GM21360 (cell line): ENCODE measurements around the gene ALPG.
"Not testable (repeated sequence)": the region's sequence is repeated elsewhere in the genome, so short reads cannot be mapped to it uniquely, and the experiment has no call there.

ENCODE experiments used
- ATAC-seq: cut with Tn5 transposase; IDR thresholded peaks from one replicate; pipeline ENCODE4 v1.9.1; 2021; ENCODE audit warnings: mild to moderate bottlenecking, moderate library complexity; ENCODE audit not compliant: unreplicated experiment

Gene ALPG

DNA sequence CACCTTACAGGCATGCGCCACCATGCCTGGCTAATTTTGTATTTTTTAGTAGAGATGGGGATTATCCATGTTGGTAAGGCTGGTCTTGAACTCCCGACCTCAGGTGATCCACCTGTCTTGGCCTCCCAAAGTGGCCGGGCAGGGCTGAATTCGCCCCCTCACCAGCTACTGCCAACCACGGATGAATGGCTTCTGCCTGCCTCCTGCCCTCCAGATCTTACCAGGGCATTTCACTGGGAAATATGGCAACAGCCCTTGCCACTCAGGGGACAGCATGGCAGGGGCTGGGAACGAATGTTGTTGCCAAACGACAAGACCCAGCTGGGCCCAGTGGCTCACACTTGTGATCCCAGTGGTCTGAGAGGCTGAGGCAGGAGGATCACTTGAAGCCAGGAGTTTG lies 29.9 kb upstream of the ALPG start:
- ATAC-seq: no peak

- no peak for ATAC-seq
Measured at GRCh38 chr2:232377319-232377718, 29.3 kb upstream of the ALPG start.

- ATAC-seq: no peak
Measured at GRCh38 chr2:232377841-232378734, 28.6 kb upstream of the ALPG start.

DNA sequence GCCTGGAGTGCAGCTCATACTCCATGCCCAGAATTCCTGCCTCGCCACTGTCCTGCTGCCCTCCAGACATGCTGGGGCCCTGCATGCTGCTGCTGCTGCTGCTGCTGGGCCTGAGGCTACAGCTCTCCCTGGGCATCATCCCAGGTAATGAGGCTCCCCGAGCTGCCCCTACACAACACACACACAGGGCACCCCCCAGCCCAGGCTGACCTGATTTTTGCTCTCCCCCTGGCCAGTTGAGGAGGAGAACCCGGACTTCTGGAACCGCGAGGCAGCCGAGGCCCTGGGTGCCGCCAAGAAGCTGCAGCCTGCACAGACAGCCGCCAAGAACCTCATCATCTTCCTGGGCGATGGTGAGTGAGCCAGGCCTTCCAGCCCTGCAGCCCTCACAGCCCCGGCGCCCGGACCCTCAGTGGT lies 27.9 kb upstream of the ALPG start, which contains the start of gene ALPP:
ALPP (plus strand) TSS at position 17 of the 417 bp plus-strand sequence; CDS start at position 69, 52 bp downstream.
- not testable (repeated sequence) for ATAC-seq

GRCh38 chr2:232379610-232380590 lies 26.7 kb upstream of the ALPG start:
- ATAC-seq: not testable (repeated sequence)

DNA sequence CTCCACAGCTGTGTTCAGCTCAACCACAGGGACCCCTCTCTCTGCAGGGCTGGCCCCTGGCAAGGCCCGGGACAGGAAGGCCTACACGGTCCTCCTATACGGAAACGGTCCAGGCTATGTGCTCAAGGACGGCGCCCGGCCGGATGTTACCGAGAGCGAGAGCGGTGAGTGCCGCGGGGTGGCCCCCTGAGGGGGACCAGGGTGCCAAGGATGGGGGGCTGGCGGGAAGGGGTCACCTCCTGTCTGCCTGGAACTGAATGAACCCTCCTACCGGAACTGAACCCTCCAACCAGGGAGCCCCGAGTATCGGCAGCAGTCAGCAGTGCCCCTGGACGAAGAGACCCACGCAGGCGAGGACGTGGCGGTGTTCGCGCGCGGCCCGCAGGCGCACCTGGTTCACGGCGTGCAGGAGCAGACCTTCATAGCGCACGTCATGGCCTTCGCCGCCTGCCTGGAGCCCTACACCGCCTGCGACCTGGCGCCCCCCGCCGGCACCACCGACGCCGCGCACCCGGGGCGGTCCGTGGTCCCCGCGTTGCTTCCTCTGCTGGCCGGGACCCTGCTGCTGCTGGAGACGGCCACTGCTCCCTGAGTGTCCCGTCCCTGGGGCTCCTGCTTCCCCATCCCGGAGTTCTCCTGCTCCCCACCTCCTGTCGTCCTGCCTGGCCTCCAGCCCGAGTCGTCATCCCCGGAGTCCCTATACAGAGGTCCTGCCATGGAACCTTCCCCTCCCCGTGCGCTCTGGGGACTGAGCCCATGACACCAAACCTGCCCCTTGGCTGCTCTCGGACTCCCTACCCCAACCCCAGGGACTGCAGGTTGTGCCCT lies 25.2 kb upstream of the ALPG start:
- ATAC-seq: not testable (repeated sequence)

DNA sequence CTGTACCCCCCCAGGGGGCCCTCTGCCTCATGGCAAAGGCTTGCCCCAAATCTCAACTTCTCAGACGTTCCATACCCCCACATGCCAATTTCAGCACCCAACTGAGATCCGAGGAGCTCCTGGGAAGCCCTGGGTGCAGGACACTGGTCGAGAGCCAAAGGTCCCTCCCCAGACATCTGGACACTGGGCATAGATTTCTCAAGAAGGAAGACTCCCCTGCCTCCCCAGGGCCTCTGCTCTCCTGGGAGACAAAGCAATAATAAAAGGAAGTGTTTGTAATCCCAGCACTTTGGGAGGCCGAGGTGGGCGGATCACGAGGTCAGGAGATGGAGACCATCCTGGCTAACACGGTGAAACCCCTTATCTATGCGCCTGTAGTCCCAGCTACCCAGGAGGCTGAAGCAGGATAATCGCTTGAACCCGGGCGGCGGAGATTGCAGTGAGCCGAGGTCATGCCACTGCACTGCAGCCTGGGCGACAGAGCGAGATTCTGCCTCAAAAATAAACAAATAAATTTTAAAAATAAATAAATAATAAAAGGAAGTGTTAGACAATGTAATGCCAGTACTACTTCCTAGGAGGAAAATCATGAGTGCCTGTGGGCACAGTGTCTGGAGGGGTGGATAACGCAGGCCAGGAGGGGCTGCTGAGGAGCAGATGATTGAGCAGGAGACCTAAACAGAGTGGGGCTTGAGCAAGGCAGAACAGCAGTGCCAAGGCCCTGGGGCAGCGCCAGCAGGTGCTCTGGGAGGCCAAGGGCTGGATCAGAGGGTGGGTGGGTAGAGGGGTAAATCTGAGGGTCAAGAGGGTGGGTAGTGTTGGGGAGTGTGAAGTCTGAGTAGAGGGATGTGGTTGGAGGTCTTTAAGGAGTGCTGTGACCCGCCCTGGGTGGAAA lies 24.1 kb upstream of the ALPG start:
- no peak for ATAC-seq

- no peak for ATAC-seq
Measured at GRCh38 chr2:232384466-232384865, 22.2 kb upstream of the ALPG start.

GRCh38 chr2:232385058-232385457 lies 21.6 kb upstream of the ALPG start:
- ATAC-seq: not testable (repeated sequence)

GRCh38 chr2:232385660-232386489 lies 20.8 kb upstream of the ALPG start:
- no peak for ATAC-seq

GRCh38 chr2:232386490-232386739 lies 20.2 kb upstream of the ALPG start:
- no peak for ATAC-seq

GRCh38 chr2:232386740-232387450 lies 19.7 kb upstream of the ALPG start:
- ATAC-seq: no peak

- ATAC-seq: no peak
Measured at GRCh38 chr2:232387451-232388171, 19.0 kb upstream of the ALPG start.

GRCh38 chr2:232388324-232388891 lies 18.2 kb upstream of the ALPG start:
- ATAC-seq: no peak

DNA sequence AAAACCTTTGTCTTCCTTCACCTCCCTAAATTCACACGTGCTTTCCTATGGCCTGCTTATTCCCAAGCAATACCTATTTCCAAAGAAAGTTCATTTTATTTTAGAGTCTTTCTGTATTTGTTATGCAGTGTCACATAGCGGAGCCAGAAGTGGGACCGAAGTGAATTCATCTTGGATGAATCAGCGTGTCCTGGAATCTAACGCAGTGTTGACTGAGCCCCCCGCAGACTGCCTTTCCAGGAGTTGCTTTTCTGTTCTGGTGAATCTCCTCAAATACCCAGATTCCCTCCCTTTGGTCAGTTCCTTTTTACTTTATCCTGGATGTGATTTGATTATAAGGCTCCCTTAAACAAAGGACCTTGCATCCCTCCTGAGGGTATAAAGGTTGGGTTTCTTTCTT lies 17.3 kb upstream of the ALPG start:
- no peak for ATAC-seq

- ATAC-seq: no peak
Measured at GRCh38 chr2:232390661-232391060, 16.0 kb upstream of the ALPG start.

DNA sequence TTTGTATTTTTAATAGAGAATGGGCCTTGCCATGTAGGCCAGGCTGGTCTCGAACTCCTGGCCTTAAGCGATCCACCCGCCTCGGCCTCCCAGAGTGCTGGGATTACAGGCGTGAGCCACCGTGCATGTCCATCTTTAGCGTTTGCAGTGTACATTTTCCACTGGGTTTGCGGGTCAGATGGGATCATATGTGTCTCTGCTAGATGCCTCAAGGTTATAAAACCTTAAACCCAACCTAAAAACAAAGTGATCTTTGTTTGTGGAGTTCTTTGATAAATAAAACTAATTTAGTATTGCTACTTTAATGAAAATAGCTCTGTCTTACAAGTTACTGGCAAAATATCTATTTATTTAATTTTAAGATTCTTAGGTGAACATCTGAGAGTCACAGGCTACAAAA lies 13.1 kb upstream of the ALPG start:
- no peak for ATAC-seq
